ENCODE measurements around the gene SEMA4D.
"Not testable (repeated sequence)": the region's sequence is repeated elsewhere in the genome, so short reads cannot be mapped to it uniquely, and the experiment has no call there.

SEMA4D gene

DNA sequence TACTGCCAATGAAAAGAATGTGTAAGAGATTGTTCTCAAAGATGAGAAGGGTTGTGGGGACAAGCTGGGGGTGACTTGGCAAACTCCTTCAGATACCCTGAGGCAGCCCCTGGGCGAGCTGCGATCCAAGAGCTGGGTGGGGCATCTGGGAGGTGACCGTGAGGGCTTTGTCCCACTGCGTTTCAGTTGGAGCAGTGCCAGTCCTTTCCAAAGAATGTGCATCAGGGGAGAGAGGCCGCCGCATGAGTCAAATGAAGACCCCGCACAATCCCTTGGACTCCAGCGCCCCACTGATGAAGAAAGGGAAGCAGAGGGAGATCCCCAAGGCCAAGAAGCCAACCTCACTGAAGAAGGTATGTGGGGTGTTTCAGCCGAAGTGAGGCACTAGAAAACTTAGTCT is 151.2 kb downstream of the SEMA4D start:
- TF ChIP-seq EZH2 (IDR thresholded peaks at IDR 0.05; ENCODE audit: borderline replicate concordance, low read length) = no peak
- TF ChIP-seq, protein P1, sequence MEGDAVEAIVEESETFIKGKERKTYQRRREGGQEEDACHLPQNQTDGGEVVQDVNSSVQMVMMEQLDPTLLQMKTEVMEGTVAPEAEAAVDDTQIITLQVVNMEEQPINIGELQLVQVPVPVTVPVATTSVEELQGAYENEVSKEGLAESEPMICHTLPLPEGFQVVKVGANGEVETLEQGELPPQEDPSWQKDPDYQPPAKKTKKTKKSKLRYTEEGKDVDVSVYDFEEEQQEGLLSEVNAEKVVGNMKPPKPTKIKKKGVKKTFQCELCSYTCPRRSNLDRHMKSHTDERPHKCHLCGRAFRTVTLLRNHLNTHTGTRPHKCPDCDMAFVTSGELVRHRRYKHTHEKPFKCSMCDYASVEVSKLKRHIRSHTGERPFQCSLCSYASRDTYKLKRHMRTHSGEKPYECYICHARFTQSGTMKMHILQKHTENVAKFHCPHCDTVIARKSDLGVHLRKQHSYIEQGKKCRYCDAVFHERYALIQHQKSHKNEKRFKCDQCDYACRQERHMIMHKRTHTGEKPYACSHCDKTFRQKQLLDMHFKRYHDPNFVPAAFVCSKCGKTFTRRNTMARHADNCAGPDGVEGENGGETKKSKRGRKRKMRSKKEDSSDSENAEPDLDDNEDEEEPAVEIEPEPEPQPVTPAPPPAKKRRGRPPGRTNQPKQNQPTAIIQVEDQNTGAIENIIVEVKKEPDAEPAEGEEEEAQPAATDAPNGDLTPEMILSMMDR (IDR thresholded peaks at IDR 0.05; ENCODE audit: low read length) = no peak
- Histone ChIP-seq H4K20me1 (ENCODE audit: insufficient read depth, low read length) (no peaks in the 10 kb centered on the region), H3K36me3 (ENCODE audit: insufficient read depth, low read length) (peaks cover 99% of the 10 kb centered on the region)

GRCh38 chr9:89345476-89345875 is 152.4 kb downstream of the SEMA4D start:
- Histone ChIP-seq H3K4me1 (ENCODE audit: insufficient read depth, low read length, severe bottlenecking) (no peaks in the 10 kb centered on the region), H3K9me2 (ENCODE audit: low read depth, low read length) (no peaks in the 10 kb centered on the region), H4K20me1 (ENCODE audit: insufficient read depth, low read length) (no peaks in the 10 kb centered on the region), H2AFZ (ENCODE audit: low read length) (no peak overlapping the region), H3K4me3 (ENCODE audit: low read depth, low read length, poor library complexity, severe bottlenecking) (no peak overlapping the region), H3K27me3 (ENCODE audit: insufficient read depth, low read length) (no peaks in the 10 kb centered on the region), H3K27ac (ENCODE audit: low read depth, low read length, poor library complexity, severe bottlenecking) (no peak overlapping the region), H3K9ac (ENCODE audit: low read length) (no peak overlapping the region), H3K79me2 (ENCODE audit: insufficient read depth, low read length) (no peaks in the 10 kb centered on the region), H3F3A (ENCODE audit: insufficient read depth, low read length) (no peaks in the 10 kb centered on the region), H3K4me2 (ENCODE audit: low read length) (no peak overlapping the region), H3K9me3 (ENCODE audit: low read length) (no peaks in the 10 kb centered on the region), H3K36me3 (ENCODE audit: insufficient read depth, low read length) (peaks cover 99% of the 10 kb centered on the region)
- TF ChIP-seq EZH2 (IDR thresholded peaks at IDR 0.05; ENCODE audit: borderline replicate concordance, low read length) = no peak
- TF ChIP-seq, protein P1 (IDR thresholded peaks at IDR 0.05; ENCODE audit: low read length) = no peak

More for the DNA sequence above, 151.2 kb downstream of the SEMA4D start:
- Histone ChIP-seq H3K79me2 (ENCODE audit: insufficient read depth, low read length) (no peaks in the 10 kb centered on the region), H3K4me3 (ENCODE audit: low read depth, low read length, poor library complexity, severe bottlenecking) (no peak overlapping the region), H3K27ac (ENCODE audit: low read depth, low read length, poor library complexity, severe bottlenecking) (no peak overlapping the region), H3K4me1 (ENCODE audit: insufficient read depth, low read length, severe bottlenecking) (no peaks in the 10 kb centered on the region), H3K4me2 (ENCODE audit: low read length) (no peak overlapping the region), H3K9me3 (ENCODE audit: low read length) (no peaks in the 10 kb centered on the region), H3K9me2 (ENCODE audit: low read depth, low read length) (no peaks in the 10 kb centered on the region), H3K9ac (ENCODE audit: low read length) (no peak overlapping the region), H2AFZ (ENCODE audit: low read length) (no peak overlapping the region), H3K27me3 (ENCODE audit: insufficient read depth, low read length) (no peaks in the 10 kb centered on the region), H3F3A (ENCODE audit: insufficient read depth, low read length) (no peaks in the 10 kb centered on the region)

- not testable (repeated sequence) for H2AFZ ChIP-seq (ENCODE audit: low read length); H3K4me1 ChIP-seq (ENCODE audit: insufficient read depth, low read length, severe bottlenecking); H3K9me2 ChIP-seq (ENCODE audit: low read depth, low read length); H3K79me2 ChIP-seq (ENCODE audit: insufficient read depth, low read length); H4K20me1 ChIP-seq (ENCODE audit: insufficient read depth, low read length); H3K4me3 ChIP-seq (ENCODE audit: low read depth, low read length, poor library complexity, severe bottlenecking); H3K27ac ChIP-seq (ENCODE audit: low read depth, low read length, poor library complexity, severe bottlenecking); H3F3A ChIP-seq (ENCODE audit: insufficient read depth, low read length); H3K9me3 ChIP-seq (ENCODE audit: low read length); H3K9ac ChIP-seq (ENCODE audit: low read length); H3K4me2 ChIP-seq (ENCODE audit: low read length); H3K27me3 ChIP-seq (ENCODE audit: insufficient read depth, low read length)
- H3K36me3 ChIP-seq (ENCODE audit: insufficient read depth, low read length) = peaks cover 98% of the 10 kb centered on the region
These were observed 154.1 kb downstream of the SEMA4D start for GRCh38 chr9:89343812-89344211.

GRCh38 chr9:89342948-89343347 is 155.0 kb downstream of the SEMA4D start:
- no peaks in the 10 kb centered on the region for H3K27me3 ChIP-seq (ENCODE audit: insufficient read depth, low read length)
- no peaks in the 10 kb centered on the region for H3K9me2 ChIP-seq (ENCODE audit: low read depth, low read length)
- peaks cover 98% of the 10 kb centered on the region for H3K36me3 ChIP-seq (ENCODE audit: insufficient read depth, low read length)
- no peaks in the 10 kb centered on the region for H3K9me3 ChIP-seq (ENCODE audit: low read length)
- H3F3A ChIP-seq (ENCODE audit: insufficient read depth, low read length) = no peaks in the 10 kb centered on the region
- H3K4me3 ChIP-seq (ENCODE audit: low read depth, low read length, poor library complexity, severe bottlenecking) = no peak overlapping the region
- H3K4me1 ChIP-seq (ENCODE audit: insufficient read depth, low read length, severe bottlenecking) = no peaks in the 10 kb centered on the region
- no peak overlapping the region for H3K9ac ChIP-seq (ENCODE audit: low read length)
- H3K79me2 ChIP-seq (ENCODE audit: insufficient read depth, low read length) = no peaks in the 10 kb centered on the region
- no peak overlapping the region for H3K27ac ChIP-seq (ENCODE audit: low read depth, low read length, poor library complexity, severe bottlenecking)
- no peak for TF ChIP-seq EZH2 (IDR thresholded peaks at IDR 0.05; ENCODE audit: borderline replicate concordance, low read length)
- TF ChIP-seq, protein P1 (IDR thresholded peaks at IDR 0.05; ENCODE audit: low read length) = no peak
- H3K4me2 ChIP-seq (ENCODE audit: low read length) = no peak overlapping the region
- no peaks in the 10 kb centered on the region for H4K20me1 ChIP-seq (ENCODE audit: insufficient read depth, low read length)
- H2AFZ ChIP-seq (ENCODE audit: low read length) = no peak overlapping the region

All from OCI-LY1 (cell line).